ENCODE data around the gene HBG1. TPM values are rescaled to one million over a fixed set of nuclear protein-coding genes. Genes with fewer than 3 reads are reported as not detected.

The HBG1 gene
- total and polyA plus RNA-seq, 2 of the 4 experiments (the other 2 are of a cell fraction), result not detected

DNA sequence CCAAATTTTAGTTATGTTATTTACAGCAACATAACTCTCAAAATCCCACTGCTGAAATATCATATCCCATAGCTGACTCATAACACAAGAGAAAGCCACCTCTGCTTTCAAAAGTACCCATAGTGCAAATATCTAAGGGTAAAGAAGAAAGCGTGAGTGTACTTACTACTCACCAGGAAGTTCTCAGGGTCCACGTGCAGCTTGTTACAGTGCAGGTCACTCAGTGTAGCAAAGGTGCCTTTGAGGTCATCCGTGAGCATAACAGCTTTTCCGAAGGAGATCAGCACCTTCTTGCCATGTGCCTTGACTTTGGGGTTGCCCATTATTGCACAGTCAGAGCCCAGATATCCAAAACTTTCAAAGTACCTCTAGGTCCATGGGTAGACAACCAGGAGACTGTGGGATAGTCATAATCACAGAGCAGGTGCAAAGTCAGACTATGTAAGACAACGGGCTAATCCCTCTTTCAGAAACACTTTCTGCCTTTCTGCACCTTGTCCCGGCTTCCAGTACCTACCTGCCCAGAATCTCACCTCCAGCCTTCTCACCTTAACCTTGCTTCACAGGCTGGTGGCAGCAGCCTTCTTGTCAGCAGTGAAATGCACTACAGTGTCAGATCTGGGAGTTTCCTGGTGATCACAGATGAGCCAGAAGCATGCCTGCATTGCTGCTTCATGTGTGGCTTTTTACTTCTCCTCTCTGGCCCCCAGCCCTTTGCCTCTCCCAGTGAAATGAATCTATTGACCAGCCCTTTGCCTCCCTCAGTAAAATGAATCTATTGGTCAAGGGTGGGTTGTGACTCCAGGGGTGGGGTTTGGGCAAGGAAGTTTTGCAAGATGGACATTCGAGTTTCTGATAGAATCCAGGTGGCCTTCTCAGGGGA lies 6.5 kb downstream of the HBG1 start:
- CTCF ChIA-PET, result interaction anchor here (0.6 to 1.1 kb wide), 2 partner anchors 14 to 29 kb away, joined by 3 read pairs; no protein-coding TSS in a partner anchor

More for the DNA sequence above, 6.5 kb downstream of the HBG1 start:
- Histone ChIP-seq H3K18ac (ENCODE audit: low read depth, low read length) (peak overlapping the region; percentile 56; the same call in 1 of the 2 replicates), H3K4me3 (ENCODE audit: insufficient read depth, low read depth, low read length) (no peak overlapping the region), H3K9me1 (ENCODE audit: insufficient read depth, low read length) (peaks cover 7% of the 10 kb centered on the region; the same call in 1 of the 2 replicates), H3K4ac (ENCODE audit: low read depth, low read length) (no peak overlapping the region; the same call in 1 of the 2 replicates), H3K23ac (ENCODE audit: low read depth, low read length) (no peak overlapping the region), H3K79me1 (ENCODE audit: low read depth in 1 of 2, low read length in 2 of 2) (no peaks in the 10 kb centered on the region), H4K91ac (ENCODE audit: insufficient read depth, low read depth, low read length) (no peak overlapping the region), H3K9me3 (ENCODE audit: control insufficient read depth, insufficient read depth, low read length) (no peaks in the 10 kb centered on the region), H3K4me1 (ENCODE audit: control insufficient read depth, insufficient read depth, low read length) (peaks cover 2% of the 10 kb centered on the region; the same call in 1 of the 2 replicates), H3K27me3 (ENCODE audit: control insufficient read depth, insufficient read depth, low read length) (no peaks in the 10 kb centered on the region), H2AFZ (replicated peaks; ENCODE audit: low read length, poor library complexity) (peak overlapping the region; percentile 59), H3K4me2 (ENCODE audit: low read depth, low read length) (no peak overlapping the region), H4K8ac (ENCODE audit: low read depth in 2 of 2, low read length in 2 of 2) (0 out of 4 replicates have a peak overlapping the region, but pooled peaks of 1 of the 2 experiments have one; percentile 39), H3K9ac (ENCODE audit: low read depth, low read length) (no peak overlapping the region), H2BK5ac (ENCODE audit: low read depth, low read length, poor library complexity, severe bottlenecking) (no peak overlapping the region), H3K56ac (ENCODE audit: extremely low read depth, insufficient read depth, low read length) (no peak overlapping the region), H3K27ac (ENCODE audit: insufficient read depth, low read length) (no peak overlapping the region), H2AK9ac (replicated peaks; ENCODE audit: low read depth, low read length, poor library complexity) (no peak overlapping the region), H4K20me1 (ENCODE audit: insufficient read depth, low read length) (no peaks in the 10 kb centered on the region), H2BK120ac (ENCODE audit: low read depth, low read length) (no peak overlapping the region; the same call in 1 of the 2 replicates), H4K5ac (ENCODE audit: low read depth, low read length) (no peak overlapping the region; the same call in 1 of the 2 replicates), H2BK15ac (ENCODE audit: low read depth, low read length) (peak overlapping the region; percentile 23; the same call in 2 of the 3 replicates), H2AK5ac (ENCODE audit: low read depth, low read length) (peak overlapping the region; percentile 74; the same call in 1 of the 2 replicates), H3K36me3 (ENCODE audit: control insufficient read depth, insufficient read depth, low read length) (no peaks in the 10 kb centered on the region), H3K14ac (replicated peaks; ENCODE audit: low read depth, low read length) (0 out of 2 replicates have a peak overlapping the region, but pooled peaks have one; percentile 60), H2BK20ac (ENCODE audit: low read depth, low read length) (peak overlapping the region; percentile 64)
- POLR2A ChIA-PET (ENCODE audit: unreplicated experiment), result no interaction called here
- DNase-seq (peak; percentile 53), ATAC-seq (ENCODE audit: low read depth) (no peak)
- TF ChIP-seq MXI1 (IDR thresholded peaks at IDR 0.05; ENCODE audit: borderline replicate concordance, low read depth, low read length) (no peak), MAFK (IDR thresholded peaks at IDR 0.05; ENCODE audit: low read depth, low read length) (no peak), CTCF (conservative IDR thresholded peaks at IDR 0.05; ENCODE audit: low read depth, low read length) (no peak), POLR2A (IDR thresholded peaks at IDR 0.05; ENCODE audit: low read depth, low read length) (no peak), BHLHE40 (IDR thresholded peaks at IDR 0.05; ENCODE audit: low read depth, low read length) (peak; percentile 57; the same call in 1 of the 2 replicates)
- intact Hi-C loops (cut with micrococcal nuclease), result no loop called here
- in situ Hi-C loops (cut with MboI; ENCODE audit: low sequenced_read_pairs), result no loop called here
- dilution Hi-C loops (cut with HindIII; ENCODE audit: low sequenced_read_pairs, unreplicated experiment), result no loop called here
- 33% methylated on average over 1 of the region's 7 CpGs; no CpG with 5 or more reads in 1 of the 2 experiments for WGBS, 2 experiments (ENCODE audit: extremely low coverage in 2 of 2, insufficient read length in 1 of 2)
- BruUV-seq (replicated peaks), result no TSS peak
